Natural killer cell treated with Interleukin-12 subunit alpha and Interleukin-12 subunit beta and Interleukin-15 and Interleukin-18, amount 100 ng/mL, for 72 hours (primary cell): ENCODE measurements around the gene MAGEB2. TPM values are rescaled to one million over a fixed set of nuclear protein-coding genes. Genes with fewer than 3 reads are reported as not detected.
"Not testable (repeated sequence)": the region's sequence is repeated elsewhere in the genome, so short reads cannot be mapped to it uniquely, and the experiment has no call there.

ENCODE experiments used
- ATAC-seq, 2 donors: fragments of 150-1000 bp; cut with Tn5 transposase in 1 of 2; sonication (Bioruptor Pico), chemical (Tn5 transposase) in 1 of 2; 2 replicates each; pipeline ENCODE4 v1.10.0; 2021
- DNase-seq: peaks from one replicate; pipeline ENCODE4 v3.0.0; 2022; ENCODE audit warnings: low spot score
- H3K27ac Mint-ChIP-seq, 2 donors: 1 replicate in 1 of 2; 2 replicates in 1 of 2; pipeline ENCODE4 v1.8.0; 2022; ENCODE audit warnings: mixed read lengths in 2 of 2, mild to moderate bottlenecking in 1 of 2, moderate library complexity in 1 of 2
- H3K27me3 Mint-ChIP-seq, 2 donors: 1 replicate in 1 of 2; 2 replicates in 1 of 2; pipeline ENCODE4 v1.8.0; 2022; ENCODE audit warnings: mixed read lengths in 2 of 2
- H3K36me3 Mint-ChIP-seq: one replicate; pipeline ENCODE4 v1.8.0; 2022; ENCODE audit warnings: mixed read lengths
- H3K4me1 Mint-ChIP-seq, 2 donors: 1 replicate in 1 of 2; 2 replicates in 1 of 2; pipeline ENCODE4 v1.8.0; 2022; ENCODE audit warnings: low read depth in 2 of 2, mixed read lengths in 2 of 2, mild to moderate bottlenecking in 1 of 2
- H3K4me3 Mint-ChIP-seq: one replicate; pipeline ENCODE4 v1.8.0; 2022; ENCODE audit warnings: mixed read lengths
- H3K9me3 Mint-ChIP-seq: 2 replicates; pipeline ENCODE4 v1.8.0; 2022; ENCODE audit warnings: mixed read lengths
- total RNA-seq, 2 donors: library from RNA; stranded (reverse); gene quantifications; one replicate each; pipeline ENCODE4 v1.2.3, GENCODE V29; 2022

The MAGEB2 gene
- total RNA-seq = not detected

- ATAC-seq (no peak), DNase-seq (no peak)
- Mint-ChIP-seq H3K27ac (no peak within 1 kb of the TSS), H3K36me3 (no peaks in the 10 kb centered on the region), H3K4me1 (no peaks in the 10 kb centered on the region), H3K9me3 (peaks cover 4% of the 10 kb centered on the region), H3K27me3 (no peaks in the 10 kb centered on the region), H3K4me3 (no peak within 1 kb of the TSS)
These were observed at the start of gene MAGEB2 for GRCh38 chrX:30215357-30215843. Gene MAGEB2 (plus strand): TSS chrX:30215563. CDS start chrX:30218581, 3,018 bp downstream.

GRCh38 chrX:30170900-30171299 is 44.5 kb upstream of the MAGEB2 start:
- H3K4me1 Mint-ChIP-seq = no peaks in the 10 kb centered on the region
- peaks cover 3% of the 10 kb centered on the region for H3K9me3 Mint-ChIP-seq
- no peaks in the 10 kb centered on the region for H3K36me3 Mint-ChIP-seq
- DNase-seq (no peak), ATAC-seq (no peak)
- H3K27me3 Mint-ChIP-seq = peaks cover 0 to 3% of the 10 kb centered on the region in 2 donors
- no peak overlapping the region for H3K27ac Mint-ChIP-seq
- H3K4me3 Mint-ChIP-seq = no peak overlapping the region

GRCh38 chrX:30181353-30181752 is 34.0 kb upstream of the MAGEB2 start:
- no peak overlapping the region for H3K4me3 Mint-ChIP-seq
- H3K27ac Mint-ChIP-seq = no peak overlapping the region
- peaks cover 0 to 7% of the 10 kb centered on the region in 2 donors for H3K27me3 Mint-ChIP-seq
- DNase-seq (no peak), ATAC-seq (no peak)
- no peaks in the 10 kb centered on the region for H3K4me1 Mint-ChIP-seq
- peaks cover 7% of the 10 kb centered on the region for H3K9me3 Mint-ChIP-seq
- H3K36me3 Mint-ChIP-seq = no peaks in the 10 kb centered on the region

- Mint-ChIP-seq H3K27me3 (peaks cover 0 to 6% of the 10 kb centered on the region in 2 donors), H3K4me1 (no peaks in the 10 kb centered on the region), H3K27ac (no peak overlapping the region), H3K9me3 (peaks cover 6% of the 10 kb centered on the region), H3K4me3 (no peak overlapping the region), H3K36me3 (no peaks in the 10 kb centered on the region)
- no peak for DNase-seq
- no peak for ATAC-seq
These were observed 31.8 kb upstream of the MAGEB2 start for GRCh38 chrX:30183554-30183953.

GRCh38 chrX:30190426-30190825 is 24.9 kb upstream of the MAGEB2 start:
- no peak overlapping the region for H3K27ac Mint-ChIP-seq
- H3K27me3 Mint-ChIP-seq = peaks cover 0 to 8% of the 10 kb centered on the region in 2 donors
- peaks cover 4% of the 10 kb centered on the region for H3K9me3 Mint-ChIP-seq
- H3K4me3 Mint-ChIP-seq = no peak overlapping the region
- no peaks in the 10 kb centered on the region for H3K36me3 Mint-ChIP-seq
- no peak for DNase-seq
- no peaks in the 10 kb centered on the region for H3K4me1 Mint-ChIP-seq
- ATAC-seq = no peak

GRCh38 chrX:30193910-30194309 is 21.5 kb upstream of the MAGEB2 start:
- H3K4me1 Mint-ChIP-seq, DNase-seq, ATAC-seq, H3K36me3 Mint-ChIP-seq, H3K9me3 Mint-ChIP-seq, H3K4me3 Mint-ChIP-seq, H3K27ac Mint-ChIP-seq, H3K27me3 Mint-ChIP-seq: not testable (repeated sequence)

- DNase-seq = no peak
- Mint-ChIP-seq H3K4me3 (no peak overlapping the region), H3K4me1 (no peaks in the 10 kb centered on the region), H3K27me3 (peaks cover 0 to 8% of the 10 kb centered on the region in 2 donors), H3K9me3 (peaks cover 4% of the 10 kb centered on the region), H3K27ac (no peak overlapping the region), H3K36me3 (no peaks in the 10 kb centered on the region)
- no peak for ATAC-seq
These were observed 19.0 kb upstream of the MAGEB2 start for GRCh38 chrX:30196322-30196721.

- H3K4me3 Mint-ChIP-seq = no peak overlapping the region
- DNase-seq (no peak), ATAC-seq (no peak)
- H3K9me3 Mint-ChIP-seq = peaks cover 8% of the 10 kb centered on the region
- H3K27ac Mint-ChIP-seq = no peak overlapping the region
- H3K27me3 Mint-ChIP-seq = no peaks in the 10 kb centered on the region
- H3K36me3 Mint-ChIP-seq = no peaks in the 10 kb centered on the region
- H3K4me1 Mint-ChIP-seq = no peaks in the 10 kb centered on the region
These were observed 3.2 kb upstream of the MAGEB2 start for GRCh38 chrX:30212172-30212571.

- DNase-seq (no peak), ATAC-seq (no peak)
- no peaks in the 10 kb centered on the region for H3K36me3 Mint-ChIP-seq
- H3K4me1 Mint-ChIP-seq = no peaks in the 10 kb centered on the region
- no peak overlapping the region for H3K27ac Mint-ChIP-seq
- no peaks in the 10 kb centered on the region for H3K27me3 Mint-ChIP-seq
- no peaks in the 10 kb centered on the region for H3K9me3 Mint-ChIP-seq
- no peak overlapping the region for H3K4me3 Mint-ChIP-seq
These were observed 2.1 kb downstream of the MAGEB2 start for GRCh38 chrX:30217465-30217864.

GRCh38 chrX:30219372-30219771 is 4.0 kb downstream of the MAGEB2 start:
- Mint-ChIP-seq H3K27me3 (no peaks in the 10 kb centered on the region), H3K9me3 (no peaks in the 10 kb centered on the region), H3K36me3 (no peaks in the 10 kb centered on the region), H3K27ac (no peak overlapping the region), H3K4me1 (no peaks in the 10 kb centered on the region), H3K4me3 (no peak overlapping the region)
- ATAC-seq (no peak), DNase-seq (no peak)

- no peak for ATAC-seq
These were observed 5.3 kb downstream of the MAGEB2 start for GRCh38 chrX:30220661-30221060.

GRCh38 chrX:30224536-30224935 is 9.2 kb downstream of the MAGEB2 start:
- no peaks in the 10 kb centered on the region for H3K4me1 Mint-ChIP-seq
- no peak overlapping the region for H3K27ac Mint-ChIP-seq
- peaks cover 0 to 5% of the 10 kb centered on the region in 2 donors for H3K27me3 Mint-ChIP-seq
- DNase-seq (no peak), ATAC-seq (no peak)
- no peaks in the 10 kb centered on the region for H3K36me3 Mint-ChIP-seq
- H3K9me3 Mint-ChIP-seq = no peaks in the 10 kb centered on the region
- no peak overlapping the region for H3K4me3 Mint-ChIP-seq

More at GRCh38 chrX:30220661-30221060, 5.3 kb downstream of the MAGEB2 start:
- no peaks in the 10 kb centered on the region for H3K4me1 Mint-ChIP-seq
- H3K9me3 Mint-ChIP-seq = no peaks in the 10 kb centered on the region
- no peak for DNase-seq
- no peak overlapping the region for H3K4me3 Mint-ChIP-seq
- no peak overlapping the region for H3K27ac Mint-ChIP-seq
- H3K36me3 Mint-ChIP-seq = no peaks in the 10 kb centered on the region
- H3K27me3 Mint-ChIP-seq = no peaks in the 10 kb centered on the region

GRCh38 chrX:30228526-30228925 is 13.2 kb downstream of the MAGEB2 start:
- Mint-ChIP-seq H3K27me3 (peaks cover 0 to 5% of the 10 kb centered on the region in 2 donors), H3K4me3 (no peak overlapping the region), H3K27ac (no peak overlapping the region), H3K36me3 (no peaks in the 10 kb centered on the region), H3K4me1 (no peaks in the 10 kb centered on the region), H3K9me3 (no peaks in the 10 kb centered on the region)
- DNase-seq (no peak), ATAC-seq (no peak)

- no peaks in the 10 kb centered on the region for H3K36me3 Mint-ChIP-seq
- H3K27me3 Mint-ChIP-seq = peaks cover 0 to 5% of the 10 kb centered on the region in 2 donors
These were observed 15.0 kb downstream of the MAGEB2 start, which contains the start of gene MAGEB3 for GRCh38 chrX:30230395-30230794. Gene MAGEB3 (plus strand): TSS chrX:30230657. CDS start chrX:30235925, 5,268 bp downstream.

More at GRCh38 chrX:30230395-30230794, 15.0 kb downstream of the MAGEB2 start, which contains the start of gene MAGEB3:
- no peaks in the 10 kb centered on the region for H3K4me1 Mint-ChIP-seq
- H3K9me3 Mint-ChIP-seq = no peaks in the 10 kb centered on the region
- no peak within 1 kb of the TSS for H3K4me3 Mint-ChIP-seq
- no peak within 1 kb of the TSS for H3K27ac Mint-ChIP-seq
- DNase-seq (no peak), ATAC-seq (no peak)
